Measurements from ENCODE around the gene OR13C5. TPM values are rescaled to one million over a fixed set of nuclear protein-coding genes. Genes with fewer than 3 reads are reported as not detected.

Gene OR13C5
- total and polyA plus RNA-seq, 2 of the 13 experiments (the other 11 are each of a cell fraction or from before 2014, with no cell fraction given): not detected

- TF ChIP-seq CEBPB (IDR thresholded peaks at IDR 0.05; ENCODE audit: borderline replicate concordance, low read depth, low read length): peak; percentile 72
- TF ChIP-seq ZFP82 (CRISPR knock-in tag; IDR thresholded peaks at IDR 0.05; ENCODE audit: borderline replicate concordance): no peak
- no peak for TF ChIP-seq ZNF451 (CRISPR knock-in tag; IDR thresholded peaks at IDR 0.05)
- TF ChIP-seq, protein P1, sequence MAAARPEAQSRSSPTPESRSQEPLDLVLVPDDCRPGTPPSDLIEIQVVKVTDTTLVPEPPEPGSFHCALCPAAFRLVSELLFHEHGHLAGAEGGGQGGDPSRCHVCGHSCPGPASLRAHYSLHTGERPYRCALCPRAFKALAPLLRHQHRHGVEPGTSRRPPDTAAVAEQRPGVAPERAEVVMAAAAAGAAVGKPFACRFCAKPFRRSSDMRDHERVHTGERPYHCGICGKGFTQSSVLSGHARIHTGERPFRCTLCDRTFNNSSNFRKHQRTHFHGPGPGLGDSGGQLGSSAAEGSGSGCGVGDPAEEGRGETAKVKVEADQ (CRISPR knock-in tag; IDR thresholded peaks at IDR 0.05; ENCODE audit: borderline replicate concordance): no peak
- no peak for TF ChIP-seq ZNF503 (CRISPR knock-in tag; IDR thresholded peaks at IDR 0.05)
- TF ChIP-seq TSC22D2 (CRISPR knock-in tag; IDR thresholded peaks at IDR 0.05; ENCODE audit: borderline replicate concordance): no peak
- no peak for TF ChIP-seq YEATS4 (CRISPR knock-in tag; IDR thresholded peaks at IDR 0.05; ENCODE audit: borderline replicate concordance)
- peak; percentile 56 for TF ChIP-seq ATF7 (IDR thresholded peaks at IDR 0.05)
- no peak for TF ChIP-seq ATF7 (CRISPR knock-in tag; IDR thresholded peaks at IDR 0.05)
- no peak for TF ChIP-seq MIXL1 (CRISPR knock-in tag; IDR thresholded peaks at IDR 0.05)
- no peak for TF ChIP-seq KLF16 (CRISPR knock-in tag; IDR thresholded peaks at IDR 0.05)
- Histone ChIP-seq H3K9me3 (ENCODE audit: low read length) (no peaks in the 10 kb centered on the region), H3K4me1 (ENCODE audit: insufficient read depth, low read length) (no peaks in the 10 kb centered on the region), H3K4me2 (ENCODE audit: low read depth, low read length) (no peak overlapping the region), H3K4me3 (replicated peaks in 1 of 3; ENCODE audit: insufficient read depth in 1 of 3, low read depth in 2 of 3, low read length in 3 of 3) (no peak overlapping the region), H3K27me3 (ENCODE audit: control insufficient read depth in 1 of 2, insufficient read depth in 2 of 2, low read length in 2 of 2) (no peaks in the 10 kb centered on the region), H2AFZ (ENCODE audit: low read length) (no peak overlapping the region), H3K27ac (ENCODE audit: extremely low read length, insufficient read depth, low read length) (no peak overlapping the region), H3K9ac (ENCODE audit: insufficient read depth, low read depth, low read length) (no peak overlapping the region), H4K20me1 (ENCODE audit: insufficient read depth, low read length) (no peaks in the 10 kb centered on the region), H3K79me2 (ENCODE audit: insufficient read depth, low read length) (no peaks in the 10 kb centered on the region), H3K36me3 (replicated peaks in 1 of 2; ENCODE audit: control insufficient read depth in 1 of 2, insufficient read depth in 2 of 2, low read length in 2 of 2) (no peaks in the 10 kb centered on the region)
- intact Hi-C loops (cut with micrococcal nuclease; ENCODE audit: unreplicated experiment): no loop called here
- in situ Hi-C loops (cut with HindIII; ENCODE audit: extremely low pct_ligation_motif_present, low pct_unique_long_range_greater_than_20kb): no loop called here
- DNase-seq (ENCODE audit: low spot score): no peak
- 41% methylated on average over 5 of the region's 5 CpGs for WGBS (ENCODE audit: low lambda C conversion rate)
- FAIRE-seq: no peak
- ChIA-PET CTCF (ENCODE audit: low intra/inter-chr PET ratio, low total read pairs) (no interaction called here), POLR2A (no interaction called here)
- BruUV-seq (replicated peaks): no TSS peak
- ATAC-seq: no peak
Measured at GRCh38 chr9:104577263-104577662, 21.9 kb downstream of the OR13C5 start.

All from HepG2 (cell line).